GM18507 (cell line): ENCODE data around the gene DPYSL4.
"Not testable (repeated sequence)": the region's sequence is repeated elsewhere in the genome, so short reads cannot be mapped to it uniquely, and the experiment has no call there.

Experiments used
- DNase-seq: peaks from one replicate; pipeline ENCODE4 v3.0.0; 2011; ENCODE audit warnings: low read depth; ENCODE audit not compliant: insufficient read length; ENCODE audit errors: extremely low spot score
- FAIRE-seq: peaks from 2 replicates; lab custom pipeline; 2011; peaks lifted over from hg19 to GRCh38; lab: Jason Lieb, UNC

DPYSL4 gene

GRCh38 chr10:132202070-132202970 is 15.6 kb downstream of the DPYSL4 start:
- DNase-seq (no peak), FAIRE-seq (no peak)

GRCh38 chr10:132203256-132204077 is 16.7 kb downstream of the DPYSL4 start:
- no peak for FAIRE-seq
- DNase-seq = no peak

GRCh38 chr10:132204078-132204780 is 17.5 kb downstream of the DPYSL4 start:
- FAIRE-seq (no peak), DNase-seq (no peak)

- FAIRE-seq = no peak
- no peak for DNase-seq
These were observed 18.2 kb downstream of the DPYSL4 start for GRCh38 chr10:132204781-132205473.

GRCh38 chr10:132205650-132206376 is 19.1 kb downstream of the DPYSL4 start:
- DNase-seq (no peak), FAIRE-seq (no peak)

- FAIRE-seq (no peak), DNase-seq (no peak)
These were observed 19.6 kb downstream of the DPYSL4 start for GRCh38 chr10:132206377-132206745.

GRCh38 chr10:132206806-132207535 is 20.2 kb downstream of the DPYSL4 start:
- DNase-seq (no peak), FAIRE-seq (no peak)

- no peak for FAIRE-seq
- DNase-seq = no peak
These were observed 21.1 kb downstream of the DPYSL4 start for GRCh38 chr10:132207536-132208461.

GRCh38 chr10:132208462-132209050 is 21.8 kb downstream of the DPYSL4 start:
- DNase-seq (no peak), FAIRE-seq (no peak)

GRCh38 chr10:132209130-132209529 is 22.4 kb downstream of the DPYSL4 start:
- FAIRE-seq (no peak), DNase-seq (no peak)

GRCh38 chr10:132209978-132210530 is 23.3 kb downstream of the DPYSL4 start:
- FAIRE-seq (no peak), DNase-seq (no peak)

GRCh38 chr10:132210766-132211165 is 24.0 kb downstream of the DPYSL4 start:
- FAIRE-seq (no peak), DNase-seq (no peak)

GRCh38 chr10:132211246-132211645 is 24.5 kb downstream of the DPYSL4 start:
- no peak for FAIRE-seq
- DNase-seq = no peak

GRCh38 chr10:132212816-132213215 is 26.1 kb downstream of the DPYSL4 start:
- DNase-seq = no peak
- no peak for FAIRE-seq

- DNase-seq = no peak
- FAIRE-seq = no peak
These were observed 27.2 kb downstream of the DPYSL4 start for GRCh38 chr10:132213917-132214316.

- DNase-seq = not testable (repeated sequence)
These were observed 29.7 kb downstream of the DPYSL4 start for GRCh38 chr10:132216441-132216840.

More at GRCh38 chr10:132216441-132216840, 29.7 kb downstream of the DPYSL4 start:
- FAIRE-seq = not testable (repeated sequence)
